ENCODE results near the gene HOXC11. TPM values are rescaled to one million over a fixed set of nuclear protein-coding genes. Genes with fewer than 3 reads are reported as not detected.

HOXC11 gene
- total and polyA plus RNA-seq, 8 donors, result not detected

- Histone ChIP-seq H3K4me3 (no peak overlapping the region), H3K9me3 (no peaks in the 10 kb centered on the region), H3K27me3 (peaks cover 3 to 61% (median 28%) of the 10 kb centered on the region in 4 donors), H3K36me3 (no peaks in the 10 kb centered on the region), H3K27ac (no peak overlapping the region), H3K4me1 (no peaks in the 10 kb centered on the region)
- FAIRE-seq, result no peak
- no peak for ATAC-seq
- DNase-seq, result no peak
- TF ChIP-seq CTCF (IDR thresholded peaks at IDR 0.05), result no peak
- 11 to 21% methylated on average over 2 of the region's 2 CpGs for WGBS, 2 donors
- intact Hi-C loops (cut with DNase I), result no loop called here
Observed at GRCh38 chr12:53942467-53942997, 30.4 kb upstream of the HOXC11 start.

- Histone ChIP-seq H3K4me1 (no peaks in the 10 kb centered on the region), H3K27ac (no peak overlapping the region), H3K4me3 (no peak overlapping the region), H3K27me3 (peaks cover 3 to 48% (median 19%) of the 10 kb centered on the region in 4 donors), H3K9me3 (no peaks in the 10 kb centered on the region), H3K36me3 (no peaks in the 10 kb centered on the region)
- 12 to 14% methylated on average over 4 of the region's 4 CpGs for WGBS, 2 donors
- DNase-seq (no peak), ATAC-seq (no peak), FAIRE-seq (no peak)
- TF ChIP-seq CTCF (IDR thresholded peaks at IDR 0.05), result no peak
- intact Hi-C loops (cut with DNase I), result no loop called here
Observed at GRCh38 chr12:53944209-53944608, 28.7 kb upstream of the HOXC11 start.

- FAIRE-seq (no peak), DNase-seq (no peak), ATAC-seq (no peak)
- TF ChIP-seq CTCF (IDR thresholded peaks at IDR 0.05), result no peak
- Histone ChIP-seq H3K4me3 (no peak overlapping the region), H3K36me3 (no peaks in the 10 kb centered on the region), H3K27ac (no peak overlapping the region), H3K9me3 (no peaks in the 10 kb centered on the region), H3K27me3 (peaks cover 3 to 51% (median 18%) of the 10 kb centered on the region in 4 donors), H3K4me1 (no peaks in the 10 kb centered on the region)
- intact Hi-C loops (cut with DNase I), result no loop called here
- whole genome bisulfite sequencing, 2 donors, result 4 to 5% methylated on average over 51 of the region's 51 CpGs
Observed at GRCh38 chr12:53944907-53945847, 27.7 kb upstream of the HOXC11 start.

- no peak for FAIRE-seq
- intact Hi-C loops (cut with DNase I), result no loop called here
- Histone ChIP-seq H3K4me1 (no peaks in the 10 kb centered on the region), H3K9me3 (no peaks in the 10 kb centered on the region), H3K27me3 (peaks cover 7 to 67% (median 21%) of the 10 kb centered on the region in 4 donors), H3K4me3 (no peak overlapping the region), H3K36me3 (no peaks in the 10 kb centered on the region), H3K27ac (no peak overlapping the region)
- DNase-seq, result no peak
- ATAC-seq, result no peak
- TF ChIP-seq CTCF (IDR thresholded peaks at IDR 0.05), result no peak
Observed at GRCh38 chr12:53947743-53948142, 25.2 kb upstream of the HOXC11 start.

Measured in pancreas (tissue), 10 donors.